Measurements from ENCODE around the gene BCAS1.

The BCAS1 gene

GRCh38 chr20:53898556-53898931 lies 171.8 kb downstream of the BCAS1 start:
- DNase-seq, result no peak

- DNase-seq, result no peak
Measured at GRCh38 chr20:53897884-53898555, 172.4 kb downstream of the BCAS1 start.

- DNase-seq, result no peak
Measured at GRCh38 chr20:53896647-53897046, 173.7 kb downstream of the BCAS1 start.

- DNase-seq, result no peak
Measured at GRCh38 chr20:53896041-53896440, 174.4 kb downstream of the BCAS1 start.

GRCh38 chr20:53895385-53895755 lies 175.0 kb downstream of the BCAS1 start:
- DNase-seq, result no peak

- no peak for DNase-seq
Measured at GRCh38 chr20:53894707-53895384, 175.5 kb downstream of the BCAS1 start.

Data from NCI-H748 treated with DMSO at 0.1 percent for 48 hours (cell line).